Neutrophil (primary cell): ENCODE measurements around the gene HSD3B7.
"Not testable (repeated sequence)": the region's sequence is repeated elsewhere in the genome, so short reads cannot be mapped to it uniquely, and the experiment has no call there.

Experiments
- H3K27ac ChIP-seq: fragments of 200-600 bp; sonication (generic); 2 replicates; pipeline ENCODE4 v1.5.1; 2016; ENCODE audit warnings: mild to moderate bottlenecking, moderate library complexity
- H3K27me3 ChIP-seq: fragments of 200-600 bp; sonication (generic); 2 replicates; pipeline ENCODE4 v1.6.0; 2016; ENCODE audit warnings: mild to moderate bottlenecking
- H3K36me3 ChIP-seq: fragments of 200-600 bp; sonication (generic); 2 replicates; pipeline ENCODE4 v1.5.1; 2017
- H3K4me1 ChIP-seq, 2 experiments: fragments of 200-600 bp in 1 of 2; sonication (generic) in 1 of 2; 1 replicate in 1 of 2; 2 replicates in 1 of 2; pipeline versions ENCODE4 v1.5.1 to v1.6.1; 2013 to 2016; ENCODE audit warnings: low read depth in 1 of 2, low read length in 1 of 2, mild to moderate bottlenecking in 1 of 2, moderate library complexity in 1 of 2; ENCODE audit not compliant: control insufficient read depth in 1 of 2, insufficient read depth in 1 of 2
- H3K4me3 ChIP-seq, 2 experiments: fragments of 200-600 bp in 1 of 2; sonication (generic) in 1 of 2; 1 replicate in 1 of 2; 2 replicates in 1 of 2; pipeline ENCODE4 v1.5.1; 2013 to 2016; ENCODE audit warnings: low read depth in 1 of 2, low read length in 1 of 2, mild to moderate bottlenecking in 1 of 2, moderate library complexity in 1 of 2
- H3K9me3 ChIP-seq: fragments of 200-600 bp; sonication (generic); 2 replicates; pipeline ENCODE4 v1.5.1; 2016
- TF ChIP-seq, protein P1 (sequence below): fragments of 200-600 bp; sonication (generic); IDR thresholded peaks from 2 replicates; pipeline ENCODE4 v1.5.1; 2016; ENCODE audit warnings: antibody characterized with exemption

HSD3B7 gene

DNA sequence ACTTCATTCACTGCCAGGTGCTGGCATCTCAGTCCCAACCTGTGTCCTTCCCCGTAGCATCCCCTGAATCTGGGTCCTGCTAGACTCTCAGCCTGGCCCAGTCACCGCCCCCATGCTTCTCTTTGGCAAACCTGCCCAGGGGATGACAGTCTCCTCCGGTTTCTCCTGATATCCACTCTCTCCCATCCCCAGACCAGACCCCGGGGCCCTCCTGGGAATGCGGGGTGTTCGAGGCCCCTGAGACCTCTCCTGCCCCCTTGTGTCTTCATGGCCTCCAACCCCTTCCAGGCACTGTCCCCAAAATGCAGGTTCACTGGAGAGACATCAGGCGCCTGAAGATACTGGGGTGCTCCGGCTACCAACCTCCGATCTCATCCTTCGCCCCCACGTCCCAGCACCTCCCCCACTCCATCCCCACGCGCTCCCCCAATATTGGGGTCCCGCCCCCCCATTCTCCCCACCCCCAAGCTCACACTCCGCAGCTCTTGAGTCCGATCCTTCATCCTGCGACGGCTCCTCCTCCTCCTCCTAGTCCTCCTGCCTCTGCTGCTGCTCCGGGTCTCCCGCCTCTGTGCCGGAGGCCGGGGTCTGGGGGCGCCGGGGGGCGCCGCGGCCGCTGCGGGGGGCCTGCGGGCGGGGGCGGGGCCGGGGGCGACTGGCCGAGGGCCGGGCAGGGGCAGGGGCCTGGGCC lies 25.0 kb downstream of the HSD3B7 start:
- TF ChIP-seq, protein P1, sequence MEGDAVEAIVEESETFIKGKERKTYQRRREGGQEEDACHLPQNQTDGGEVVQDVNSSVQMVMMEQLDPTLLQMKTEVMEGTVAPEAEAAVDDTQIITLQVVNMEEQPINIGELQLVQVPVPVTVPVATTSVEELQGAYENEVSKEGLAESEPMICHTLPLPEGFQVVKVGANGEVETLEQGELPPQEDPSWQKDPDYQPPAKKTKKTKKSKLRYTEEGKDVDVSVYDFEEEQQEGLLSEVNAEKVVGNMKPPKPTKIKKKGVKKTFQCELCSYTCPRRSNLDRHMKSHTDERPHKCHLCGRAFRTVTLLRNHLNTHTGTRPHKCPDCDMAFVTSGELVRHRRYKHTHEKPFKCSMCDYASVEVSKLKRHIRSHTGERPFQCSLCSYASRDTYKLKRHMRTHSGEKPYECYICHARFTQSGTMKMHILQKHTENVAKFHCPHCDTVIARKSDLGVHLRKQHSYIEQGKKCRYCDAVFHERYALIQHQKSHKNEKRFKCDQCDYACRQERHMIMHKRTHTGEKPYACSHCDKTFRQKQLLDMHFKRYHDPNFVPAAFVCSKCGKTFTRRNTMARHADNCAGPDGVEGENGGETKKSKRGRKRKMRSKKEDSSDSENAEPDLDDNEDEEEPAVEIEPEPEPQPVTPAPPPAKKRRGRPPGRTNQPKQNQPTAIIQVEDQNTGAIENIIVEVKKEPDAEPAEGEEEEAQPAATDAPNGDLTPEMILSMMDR, result no peak
- Histone ChIP-seq H3K9me3 (no peaks in the 10 kb centered on the region), H3K36me3 (no peaks in the 10 kb centered on the region), H3K27ac (no peak overlapping the region), H3K4me3 (no peak overlapping the region), H3K27me3 (peaks cover 72% of the 10 kb centered on the region), H3K4me1 (no peaks in the 10 kb centered on the region)

DNA sequence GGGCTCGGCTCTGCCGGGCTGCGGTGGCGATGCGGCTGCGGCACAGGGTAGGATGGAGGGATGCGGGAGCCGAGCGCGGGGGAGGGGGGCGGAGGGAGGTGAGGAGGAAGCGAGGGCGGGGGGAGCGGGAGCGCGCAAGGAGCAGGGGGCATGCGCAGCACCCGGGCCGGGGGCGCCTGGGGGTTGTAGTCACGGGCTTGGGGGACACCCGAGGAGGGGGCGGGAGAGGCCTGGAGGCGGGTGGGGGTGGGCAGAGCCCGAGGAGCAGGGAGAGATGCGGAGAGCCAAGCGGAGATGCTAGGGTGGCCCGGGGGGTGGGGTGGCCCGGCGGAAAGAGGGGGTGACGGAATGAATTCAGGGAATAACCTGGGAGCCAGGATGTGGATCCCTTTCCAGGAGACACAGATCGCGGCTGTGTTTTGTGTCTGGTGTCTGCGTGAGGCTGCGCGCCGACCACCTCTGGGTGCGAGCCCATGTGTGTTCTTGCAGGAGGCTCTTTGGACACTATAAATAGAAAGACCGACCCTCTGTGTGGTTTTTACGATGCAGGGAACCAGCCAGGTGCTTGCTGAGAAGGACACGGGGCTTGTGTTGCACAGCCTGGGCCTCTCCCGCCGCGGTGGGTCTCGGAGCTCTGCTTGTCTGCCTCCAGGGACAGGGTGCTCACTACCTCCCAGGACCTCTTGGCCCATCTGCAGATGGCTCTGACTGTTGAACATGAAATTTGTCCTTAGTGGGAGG lies 25.7 kb downstream of the HSD3B7 start, which contains the start of gene STX1B:
Gene STX1B (minus strand): TSS at position 54 of the 741 bp plus-strand sequence. CDS start 242 bp downstream, outside the sequence.
- Histone ChIP-seq H3K27ac (no peak within 1 kb of the TSS), H3K4me1 (no peaks in the 10 kb centered on the region), H3K36me3 (no peaks in the 10 kb centered on the region), H3K27me3 (peaks cover 66% of the 10 kb centered on the region), H3K4me3 (no peak within 1 kb of the TSS), H3K9me3 (no peaks in the 10 kb centered on the region)
- TF ChIP-seq, protein P1, result no peak

DNA sequence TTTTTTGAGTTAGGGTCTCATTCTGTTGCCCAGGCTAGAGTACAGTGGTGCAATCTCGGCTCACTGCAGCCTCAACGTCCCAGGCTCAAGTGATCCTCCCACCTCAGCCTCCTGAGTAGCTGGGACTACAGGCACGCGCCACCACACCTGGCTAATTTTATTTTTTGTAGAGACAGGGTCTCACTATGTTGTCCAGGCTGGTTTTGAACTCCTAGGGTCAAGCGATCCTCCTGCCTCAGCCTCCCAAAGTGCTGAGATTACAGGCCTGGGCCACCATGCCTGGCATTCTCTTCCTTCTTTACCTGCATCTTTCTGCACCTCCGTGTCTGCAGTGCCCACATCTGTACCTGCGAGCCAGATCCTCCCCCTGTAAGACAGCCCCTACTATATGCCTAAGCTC lies 26.8 kb downstream of the HSD3B7 start:
- not testable (repeated sequence) for H3K27ac ChIP-seq, H3K9me3 ChIP-seq, H3K4me3 ChIP-seq, H3K4me1 ChIP-seq, H3K36me3 ChIP-seq
- H3K27me3 ChIP-seq, result peaks cover 55% of the 10 kb centered on the region

DNA sequence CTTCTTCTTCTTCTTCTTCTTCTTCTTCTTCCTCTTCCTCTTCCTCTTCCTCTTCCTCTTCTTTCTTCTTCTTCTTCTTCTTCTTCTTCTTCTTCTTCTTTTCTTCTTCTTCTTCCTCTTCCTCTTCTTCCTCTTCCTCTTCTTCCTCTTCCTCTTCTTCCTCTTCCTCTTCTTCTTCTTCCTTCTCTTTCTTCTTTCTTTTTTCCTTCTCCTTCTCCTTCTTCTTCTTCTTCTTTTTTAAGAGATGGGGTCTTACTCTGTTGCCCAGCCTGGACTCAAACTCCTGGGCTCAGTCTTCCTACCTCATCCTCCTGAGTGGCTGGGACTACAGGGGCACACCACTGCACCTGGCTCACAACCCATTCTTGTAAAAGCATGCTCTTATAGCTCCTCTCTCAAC lies 28.3 kb downstream of the HSD3B7 start:
- not testable (repeated sequence) for H3K36me3 ChIP-seq, H3K4me1 ChIP-seq, H3K9me3 ChIP-seq, H3K4me3 ChIP-seq
- H3K27me3 ChIP-seq, result peaks cover 41% of the 10 kb centered on the region
- peak overlapping the region; percentile 63 for H3K27ac ChIP-seq

DNA sequence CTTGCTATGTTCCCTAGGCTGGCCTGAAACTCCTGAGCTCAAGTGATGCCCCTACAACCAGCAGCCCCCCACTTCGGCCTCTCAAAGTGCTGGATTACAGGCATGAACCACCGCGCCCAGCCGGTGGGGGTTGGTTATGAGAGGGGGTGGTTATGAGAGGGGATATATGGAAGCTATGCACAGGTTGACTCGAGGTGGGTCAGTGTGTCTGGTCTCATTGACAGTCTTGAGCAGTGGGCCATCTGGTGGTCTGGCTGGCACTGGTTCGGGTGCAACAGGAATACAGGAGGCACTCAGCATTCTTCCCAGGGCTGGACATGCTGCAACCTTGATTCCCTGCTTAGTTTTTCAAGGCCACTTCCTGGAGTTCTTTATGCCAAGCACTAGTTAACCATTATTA lies 31.0 kb downstream of the HSD3B7 start:
- Histone ChIP-seq H3K36me3 (no peaks in the 10 kb centered on the region), H3K4me3 (no peak overlapping the region), H3K27ac (no peak overlapping the region), H3K4me1 (no peaks in the 10 kb centered on the region), H3K27me3 (peaks cover 13% of the 10 kb centered on the region), H3K9me3 (no peaks in the 10 kb centered on the region)
- TF ChIP-seq, protein P1, result no peak

DNA sequence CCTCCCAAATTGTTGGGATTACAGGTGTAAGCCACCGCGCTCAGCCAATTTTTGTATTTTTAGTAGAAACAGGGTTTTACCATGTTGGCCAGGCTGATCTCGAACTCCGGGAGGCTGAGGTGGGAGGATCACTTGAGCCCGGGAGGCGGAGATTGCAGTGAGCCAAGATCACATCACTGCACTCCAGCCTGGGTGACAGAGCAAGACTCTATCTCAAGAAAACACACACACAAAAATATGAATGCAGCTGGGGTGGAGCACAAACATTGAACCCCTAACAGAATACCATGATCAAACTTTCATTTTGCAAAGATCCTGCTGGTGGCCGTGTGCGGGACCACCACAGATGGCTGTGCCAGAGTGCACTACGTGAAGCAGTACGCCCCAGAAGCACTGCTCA lies 32.7 kb downstream of the HSD3B7 start:
- H3K27ac ChIP-seq, H3K27me3 ChIP-seq, H3K9me3 ChIP-seq, H3K4me1 ChIP-seq, H3K4me3 ChIP-seq, H3K36me3 ChIP-seq: not testable (repeated sequence)

DNA sequence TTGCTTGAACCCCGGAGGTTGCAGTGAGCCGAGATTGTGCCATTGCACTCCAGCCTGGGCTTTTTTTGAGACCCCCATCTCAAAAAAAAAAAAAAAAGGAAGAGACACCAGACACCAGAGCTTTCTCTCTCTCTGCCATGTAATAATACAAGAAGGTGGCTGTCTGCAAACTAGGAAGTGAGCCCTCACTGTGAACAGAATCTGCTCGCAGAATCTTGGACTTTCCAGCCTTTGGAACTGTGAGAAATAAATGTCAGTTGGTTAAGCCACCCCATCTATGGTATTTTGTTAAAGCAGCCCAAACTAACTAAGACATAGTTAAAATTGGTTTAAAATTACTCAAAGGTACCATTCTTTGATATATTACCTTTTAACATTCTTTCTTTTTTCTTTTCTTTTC lies 35.5 kb downstream of the HSD3B7 start:
- no peak overlapping the region for H3K27ac ChIP-seq
- peaks cover 0 to 5% of the 10 kb centered on the region in 2 experiments for H3K4me1 ChIP-seq
- H3K4me3 ChIP-seq, result no peak overlapping the region
- H3K36me3 ChIP-seq, result no peaks in the 10 kb centered on the region
- no peaks in the 10 kb centered on the region for H3K27me3 ChIP-seq
- TF ChIP-seq, protein P1, result no peak
- H3K9me3 ChIP-seq, result no peaks in the 10 kb centered on the region
